GM12878 (cell line): Measurements from ENCODE around the gene CAMK2D.

Source experiments
- CREB1 ChIP-seq: IDR thresholded peaks from 2 replicates; pipeline ENCODE4 v1.6.1; 2012; ENCODE audit warnings: low read depth, mild to moderate bottlenecking, inconsistent platforms
- PAX5 ChIP-seq: IDR thresholded peaks from 2 replicates; pipeline ENCODE4 v1.6.1; 2011; ENCODE audit warnings: low read depth, low read length, borderline replicate concordance
- TF ChIP-seq, protein P1 (sequence below), 3 experiments: IDR thresholded peaks in 2 of 3; conservative IDR thresholded peaks in 1 of 3; 2 replicates each; pipeline ENCODE4 v1.5.1; 2011; ENCODE audit warnings: low read depth in 3 of 3, low read length in 3 of 3, mild to moderate bottlenecking in 3 of 3, control low read depth in 2 of 3, moderate library complexity in 2 of 3, inconsistent platforms in 1 of 3, mixed read lengths in 1 of 3; ENCODE audit not compliant: control insufficient read depth in 2 of 3, insufficient read depth in 1 of 3; ENCODE audit errors: extremely low read depth in 1 of 3

GRCh38 chr4:113701169-113701568, 60.4 kb downstream of the CAMK2D start:
- TF ChIP-seq, protein P1, sequence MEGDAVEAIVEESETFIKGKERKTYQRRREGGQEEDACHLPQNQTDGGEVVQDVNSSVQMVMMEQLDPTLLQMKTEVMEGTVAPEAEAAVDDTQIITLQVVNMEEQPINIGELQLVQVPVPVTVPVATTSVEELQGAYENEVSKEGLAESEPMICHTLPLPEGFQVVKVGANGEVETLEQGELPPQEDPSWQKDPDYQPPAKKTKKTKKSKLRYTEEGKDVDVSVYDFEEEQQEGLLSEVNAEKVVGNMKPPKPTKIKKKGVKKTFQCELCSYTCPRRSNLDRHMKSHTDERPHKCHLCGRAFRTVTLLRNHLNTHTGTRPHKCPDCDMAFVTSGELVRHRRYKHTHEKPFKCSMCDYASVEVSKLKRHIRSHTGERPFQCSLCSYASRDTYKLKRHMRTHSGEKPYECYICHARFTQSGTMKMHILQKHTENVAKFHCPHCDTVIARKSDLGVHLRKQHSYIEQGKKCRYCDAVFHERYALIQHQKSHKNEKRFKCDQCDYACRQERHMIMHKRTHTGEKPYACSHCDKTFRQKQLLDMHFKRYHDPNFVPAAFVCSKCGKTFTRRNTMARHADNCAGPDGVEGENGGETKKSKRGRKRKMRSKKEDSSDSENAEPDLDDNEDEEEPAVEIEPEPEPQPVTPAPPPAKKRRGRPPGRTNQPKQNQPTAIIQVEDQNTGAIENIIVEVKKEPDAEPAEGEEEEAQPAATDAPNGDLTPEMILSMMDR (IDR thresholded peaks at IDR 0.05 in 2 of 3, conservative IDR thresholded peaks at IDR 0.05 in 1 of 3; ENCODE audit: control insufficient read depth in 2 of 3, extremely low read depth in 1 of 3, insufficient read depth in 1 of 3, low read depth in 3 of 3, low read length in 3 of 3) = no peak
- no peak for TF ChIP-seq PAX5
- TF ChIP-seq CREB1 = no peak
